Measurements from ENCODE around the gene NEK6.

The NEK6 gene

GRCh38 chr9:124327491-124327890, 69.7 kb downstream of the NEK6 start:
- H3K79me2 ChIP-seq (ENCODE audit: control insufficient read depth, low read length) = no peaks in the 10 kb centered on the region
- TF ChIP-seq, protein P1, sequence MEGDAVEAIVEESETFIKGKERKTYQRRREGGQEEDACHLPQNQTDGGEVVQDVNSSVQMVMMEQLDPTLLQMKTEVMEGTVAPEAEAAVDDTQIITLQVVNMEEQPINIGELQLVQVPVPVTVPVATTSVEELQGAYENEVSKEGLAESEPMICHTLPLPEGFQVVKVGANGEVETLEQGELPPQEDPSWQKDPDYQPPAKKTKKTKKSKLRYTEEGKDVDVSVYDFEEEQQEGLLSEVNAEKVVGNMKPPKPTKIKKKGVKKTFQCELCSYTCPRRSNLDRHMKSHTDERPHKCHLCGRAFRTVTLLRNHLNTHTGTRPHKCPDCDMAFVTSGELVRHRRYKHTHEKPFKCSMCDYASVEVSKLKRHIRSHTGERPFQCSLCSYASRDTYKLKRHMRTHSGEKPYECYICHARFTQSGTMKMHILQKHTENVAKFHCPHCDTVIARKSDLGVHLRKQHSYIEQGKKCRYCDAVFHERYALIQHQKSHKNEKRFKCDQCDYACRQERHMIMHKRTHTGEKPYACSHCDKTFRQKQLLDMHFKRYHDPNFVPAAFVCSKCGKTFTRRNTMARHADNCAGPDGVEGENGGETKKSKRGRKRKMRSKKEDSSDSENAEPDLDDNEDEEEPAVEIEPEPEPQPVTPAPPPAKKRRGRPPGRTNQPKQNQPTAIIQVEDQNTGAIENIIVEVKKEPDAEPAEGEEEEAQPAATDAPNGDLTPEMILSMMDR (IDR thresholded peaks at IDR 0.05; ENCODE audit: low read depth, low read length, poor library complexity, severe bottlenecking) = no peak
- TF ChIP-seq EZH2phosphoT487 (IDR thresholded peaks at IDR 0.05; ENCODE audit: borderline replicate concordance, low read length) = no peak
- H4K20me1 ChIP-seq (ENCODE audit: control insufficient read depth, insufficient read depth, low read depth, low read length) = no peaks in the 10 kb centered on the region
- no peaks in the 10 kb centered on the region for H3K9me3 ChIP-seq (ENCODE audit: control insufficient read depth, insufficient read depth, low read length)
- H3K9me2 ChIP-seq (replicated peaks; ENCODE audit: control insufficient read depth, low read length) = no peaks in the 10 kb centered on the region
- H3K27me3 ChIP-seq (ENCODE audit: control insufficient read depth, low read length) = no peaks in the 10 kb centered on the region
- H3K4me2 ChIP-seq (ENCODE audit: low read length) = no peak overlapping the region
- H3F3A ChIP-seq (ENCODE audit: control insufficient read depth, insufficient read depth) = no peaks in the 10 kb centered on the region
- no peaks in the 10 kb centered on the region for H3K36me3 ChIP-seq (ENCODE audit: control insufficient read depth, low read length)
- no peak overlapping the region for H3K27ac ChIP-seq (ENCODE audit: low read depth, low read length)
- no peaks in the 10 kb centered on the region for H3K4me1 ChIP-seq (ENCODE audit: control insufficient read depth, low read length)
- H3K4me3 ChIP-seq (ENCODE audit: low read length) = no peak overlapping the region

- Histone ChIP-seq H3K27me3 (ENCODE audit: control insufficient read depth, low read length) (no peaks in the 10 kb centered on the region), H3K36me3 (ENCODE audit: control insufficient read depth, low read length) (no peaks in the 10 kb centered on the region), H3F3A (ENCODE audit: control insufficient read depth, insufficient read depth) (no peaks in the 10 kb centered on the region), H3K4me1 (ENCODE audit: control insufficient read depth, low read length) (no peaks in the 10 kb centered on the region), H3K9me2 (replicated peaks; ENCODE audit: control insufficient read depth, low read length) (no peaks in the 10 kb centered on the region), H3K9me3 (ENCODE audit: control insufficient read depth, insufficient read depth, low read length) (no peaks in the 10 kb centered on the region), H3K79me2 (ENCODE audit: control insufficient read depth, low read length) (no peaks in the 10 kb centered on the region), H3K4me2 (ENCODE audit: low read length) (no peak overlapping the region), H3K27ac (ENCODE audit: low read depth, low read length) (no peak overlapping the region), H3K4me3 (ENCODE audit: low read length) (no peak overlapping the region), H4K20me1 (ENCODE audit: control insufficient read depth, insufficient read depth, low read depth, low read length) (no peaks in the 10 kb centered on the region)
- no peak for TF ChIP-seq EZH2phosphoT487 (IDR thresholded peaks at IDR 0.05; ENCODE audit: borderline replicate concordance, low read length)
- TF ChIP-seq, protein P1 (IDR thresholded peaks at IDR 0.05; ENCODE audit: low read depth, low read length, poor library complexity, severe bottlenecking) = no peak
Measured at GRCh38 chr9:124328285-124328684, 70.5 kb downstream of the NEK6 start.

- Histone ChIP-seq H3K4me2 (ENCODE audit: low read length) (no peak overlapping the region), H3K9me3 (ENCODE audit: control insufficient read depth, insufficient read depth, low read length) (no peaks in the 10 kb centered on the region), H3K4me3 (ENCODE audit: low read length) (no peak overlapping the region), H4K20me1 (ENCODE audit: control insufficient read depth, insufficient read depth, low read depth, low read length) (no peaks in the 10 kb centered on the region), H3K27me3 (ENCODE audit: control insufficient read depth, low read length) (no peaks in the 10 kb centered on the region), H3K36me3 (ENCODE audit: control insufficient read depth, low read length) (no peaks in the 10 kb centered on the region), H3K4me1 (ENCODE audit: control insufficient read depth, low read length) (no peaks in the 10 kb centered on the region), H3F3A (ENCODE audit: control insufficient read depth, insufficient read depth) (no peaks in the 10 kb centered on the region), H3K79me2 (ENCODE audit: control insufficient read depth, low read length) (no peaks in the 10 kb centered on the region), H3K27ac (ENCODE audit: low read depth, low read length) (no peak overlapping the region), H3K9me2 (replicated peaks; ENCODE audit: control insufficient read depth, low read length) (no peaks in the 10 kb centered on the region)
- TF ChIP-seq, protein P1 (IDR thresholded peaks at IDR 0.05; ENCODE audit: low read depth, low read length, poor library complexity, severe bottlenecking) = no peak
- no peak for TF ChIP-seq EZH2phosphoT487 (IDR thresholded peaks at IDR 0.05; ENCODE audit: borderline replicate concordance, low read length)
Measured at GRCh38 chr9:124329206-124329792, 71.5 kb downstream of the NEK6 start.
